ENCODE measurements around the gene PPHLN1.
"Not testable (repeated sequence)": the region's sequence is repeated elsewhere in the genome, so short reads cannot be mapped to it uniquely, and the experiment has no call there.

The PPHLN1 gene

GRCh38 chr12:42336286-42336685 is 10.3 kb downstream of the PPHLN1 start:
- H3K27me3 Mint-ChIP-seq: no peaks in the 10 kb centered on the region
- no peak for ATAC-seq (replicated peaks)
- peaks cover 17 to 35% of the 10 kb centered on the region in 2 donors for H3K4me1 Mint-ChIP-seq
- no peaks in the 10 kb centered on the region for H3K9me3 Mint-ChIP-seq
- H3K36me3 Mint-ChIP-seq: peaks cover 10 to 18% of the 10 kb centered on the region in 2 donors
- DNase-seq: no peak
- H3K4me3 Mint-ChIP-seq: no peak overlapping the region
- no peak overlapping the region for H3K27ac Mint-ChIP-seq

DNA sequence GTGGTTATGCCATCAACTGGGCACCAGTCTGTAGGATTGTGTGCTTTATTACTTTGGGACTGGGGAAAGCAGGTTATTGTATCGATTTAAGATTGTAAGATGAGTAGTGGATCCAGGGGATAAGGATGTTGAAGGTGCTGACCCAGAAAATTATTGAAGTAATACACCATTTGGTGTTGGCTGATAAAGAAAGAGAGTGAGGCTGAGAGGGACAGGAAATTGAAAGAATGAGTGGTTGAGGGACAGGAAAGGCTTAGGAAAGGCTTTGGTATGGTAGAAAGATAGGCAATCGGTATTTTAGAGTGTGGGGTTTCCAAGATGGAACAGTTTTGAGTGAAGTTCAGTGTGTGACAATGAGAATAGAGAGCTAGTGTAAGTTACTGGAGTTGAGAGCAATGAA is 12.3 kb downstream of the PPHLN1 start:
- no peaks in the 10 kb centered on the region for H3K27me3 Mint-ChIP-seq
- peaks cover 17 to 26% of the 10 kb centered on the region in 2 donors for H3K4me1 Mint-ChIP-seq
- no peaks in the 10 kb centered on the region for H3K9me3 Mint-ChIP-seq
- H3K27ac Mint-ChIP-seq: no peak overlapping the region
- ATAC-seq (replicated peaks): no peak
- no peak for DNase-seq
- H3K4me3 Mint-ChIP-seq: no peak overlapping the region
- H3K36me3 Mint-ChIP-seq: peaks cover 12 to 24% of the 10 kb centered on the region in 2 donors

DNA sequence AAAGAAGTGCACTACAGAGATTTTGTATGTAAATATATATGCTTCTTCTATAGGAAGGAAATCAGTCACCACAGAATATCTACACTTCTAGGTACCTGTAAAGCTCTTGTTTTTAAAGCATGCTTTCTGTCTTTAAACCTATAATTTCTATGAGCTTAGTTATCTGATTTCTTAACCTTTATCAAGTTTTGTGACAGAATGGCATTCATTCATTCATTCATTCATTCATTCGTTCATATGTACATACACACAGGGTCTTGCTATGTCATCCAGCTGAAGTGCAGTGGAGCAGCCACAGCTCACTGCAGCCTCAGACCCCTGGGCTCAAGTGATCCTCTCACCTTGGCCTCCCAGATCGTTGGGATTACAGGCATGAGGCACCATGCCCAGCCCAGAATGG is 16.1 kb downstream of the PPHLN1 start:
- no peaks in the 10 kb centered on the region for H3K27me3 Mint-ChIP-seq
- H3K27ac Mint-ChIP-seq: no peak overlapping the region
- ATAC-seq (replicated peaks) (no peak), DNase-seq (no peak)
- H3K4me1 Mint-ChIP-seq: peaks cover 13 to 27% of the 10 kb centered on the region in 2 donors
- peaks cover 11 to 25% of the 10 kb centered on the region in 2 donors for H3K36me3 Mint-ChIP-seq
- H3K9me3 Mint-ChIP-seq: no peaks in the 10 kb centered on the region
- no peak overlapping the region for H3K4me3 Mint-ChIP-seq

DNA sequence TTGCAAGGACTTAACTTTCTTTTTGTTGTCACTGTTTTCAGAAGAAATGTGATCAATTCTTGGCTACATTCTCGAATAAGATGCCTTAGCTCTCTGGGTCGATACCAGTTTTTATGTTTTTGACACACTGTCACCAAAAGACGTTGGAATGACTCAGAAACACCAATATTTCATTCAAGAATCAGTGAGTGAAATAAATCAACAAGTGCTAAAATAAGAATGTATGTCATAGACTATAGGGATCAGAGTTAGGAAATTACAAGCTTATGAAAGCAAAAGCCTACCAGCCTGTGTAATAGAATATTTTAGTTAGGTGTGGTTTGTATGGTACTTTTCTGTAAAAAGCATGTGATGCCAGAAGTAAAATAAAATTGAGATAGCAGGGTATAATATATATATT is 17.8 kb downstream of the PPHLN1 start:
- H3K4me3 Mint-ChIP-seq: no peak overlapping the region
- no peak overlapping the region for H3K27ac Mint-ChIP-seq
- peaks cover 9 to 20% of the 10 kb centered on the region in 2 donors for H3K4me1 Mint-ChIP-seq
- DNase-seq (no peak), ATAC-seq (replicated peaks) (no peak)
- peaks cover 9 to 19% of the 10 kb centered on the region in 2 donors for H3K36me3 Mint-ChIP-seq
- H3K27me3 Mint-ChIP-seq: no peaks in the 10 kb centered on the region
- no peaks in the 10 kb centered on the region for H3K9me3 Mint-ChIP-seq

DNA sequence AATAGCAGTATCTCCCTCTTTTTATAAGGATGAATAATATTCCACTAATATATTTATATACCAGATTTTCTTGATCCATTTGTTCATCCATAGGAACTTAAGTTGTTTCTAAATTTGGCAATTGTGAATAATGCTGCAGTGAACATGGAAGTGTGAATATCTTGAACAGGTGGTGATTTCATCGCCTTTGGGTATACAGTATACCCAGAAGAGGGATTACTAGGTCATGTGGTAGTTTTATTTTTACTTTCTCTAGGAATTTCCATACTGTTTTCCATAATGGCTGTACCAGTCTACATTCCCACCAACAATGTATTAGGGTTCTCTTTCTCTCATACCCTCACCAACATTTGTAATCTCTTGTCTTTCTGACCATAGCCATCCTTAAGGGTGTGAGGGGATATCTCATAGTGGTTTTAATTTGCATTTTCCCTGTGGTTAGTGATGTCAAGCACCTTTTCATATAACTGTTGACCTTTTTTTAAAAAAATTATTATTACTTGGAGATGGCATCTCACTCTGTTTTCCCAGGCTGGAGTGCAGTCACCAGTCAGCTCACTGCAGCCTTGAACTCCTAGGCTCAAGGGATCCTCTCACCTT is 20.5 kb downstream of the PPHLN1 start:
- Mint-ChIP-seq H3K27ac (no peak overlapping the region), H3K36me3 (peaks cover 7 to 24% of the 10 kb centered on the region in 2 donors), H3K4me1 (peaks cover 6 to 20% of the 10 kb centered on the region in 2 donors), H3K27me3 (no peaks in the 10 kb centered on the region), H3K9me3 (no peaks in the 10 kb centered on the region), H3K4me3 (no peak overlapping the region)
- DNase-seq (no peak), ATAC-seq (replicated peaks) (no peak)

DNA sequence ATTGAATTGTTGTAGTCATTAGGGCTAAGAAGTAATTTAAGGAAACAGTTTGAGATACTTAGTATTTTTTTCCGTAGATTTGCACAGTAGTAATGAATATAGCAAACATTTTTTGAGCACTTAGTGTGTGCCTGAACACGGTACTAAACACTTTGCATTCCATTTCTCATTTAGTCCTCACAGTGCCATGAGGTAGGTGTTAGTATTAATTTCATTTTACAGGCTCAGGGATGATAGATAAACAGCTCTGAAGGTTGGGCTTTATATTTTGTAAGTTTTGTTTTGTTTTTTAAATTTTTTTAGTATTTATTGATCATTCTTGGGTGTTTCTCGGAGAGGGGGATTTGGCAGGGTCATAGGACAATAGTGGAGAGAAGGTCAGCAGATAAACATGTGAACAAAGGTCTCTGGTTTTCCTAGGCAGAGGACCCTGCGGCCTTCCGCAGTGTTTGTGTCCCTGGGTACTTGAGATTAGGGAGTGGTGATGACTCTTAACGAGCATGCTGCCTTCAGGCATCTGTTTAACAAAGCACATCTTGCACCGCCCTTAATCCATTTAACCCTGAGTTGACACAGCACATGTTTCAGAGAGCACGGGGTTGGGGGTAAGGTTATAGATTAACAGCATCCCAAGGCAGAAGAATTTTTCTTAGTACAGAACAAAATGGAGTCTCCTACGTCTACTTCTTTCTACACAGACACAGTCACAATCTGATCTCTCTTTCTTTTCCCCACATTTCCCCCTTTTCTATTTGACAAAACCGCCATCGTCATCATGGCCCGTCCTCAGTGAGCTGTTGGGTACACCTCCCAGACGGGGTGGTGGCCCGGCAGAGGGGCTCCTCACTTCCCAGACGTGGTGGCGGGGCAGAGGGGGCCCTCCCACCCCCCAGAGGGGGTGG is 23.4 kb downstream of the PPHLN1 start:
- H3K9me3 Mint-ChIP-seq; H3K27ac Mint-ChIP-seq; H3K4me3 Mint-ChIP-seq; H3K27me3 Mint-ChIP-seq; H3K36me3 Mint-ChIP-seq; DNase-seq; ATAC-seq (replicated peaks): not testable (repeated sequence)
- H3K4me1 Mint-ChIP-seq: peaks cover 2 to 11% of the 10 kb centered on the region in 2 donors

DNA sequence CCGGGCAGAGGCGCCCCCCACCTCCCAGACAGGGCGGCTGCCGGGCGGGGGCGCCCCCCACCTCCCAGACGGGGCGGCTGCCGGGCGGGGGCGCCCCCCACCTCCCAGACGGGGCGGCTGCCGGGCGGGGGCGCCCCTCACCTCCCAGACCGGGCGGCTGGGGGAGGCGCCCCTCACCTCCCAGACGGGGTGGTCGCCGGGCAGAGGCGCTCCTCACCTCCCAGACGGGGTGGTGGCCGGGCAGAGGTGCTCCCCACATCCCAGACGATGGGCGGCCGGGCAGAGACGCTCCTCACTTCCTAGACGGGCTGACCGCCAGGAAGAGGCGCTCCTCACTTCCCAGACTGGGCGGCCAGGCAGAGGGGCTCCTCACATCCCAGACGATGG is 24.0 kb downstream of the PPHLN1 start:
- peaks cover 9 to 12% of the 10 kb centered on the region in 2 donors for H3K36me3 Mint-ChIP-seq
- not testable (repeated sequence) for DNase-seq; H3K4me3 Mint-ChIP-seq; H3K27ac Mint-ChIP-seq; H3K27me3 Mint-ChIP-seq; H3K9me3 Mint-ChIP-seq; ATAC-seq (replicated peaks)
- peaks cover 2 to 11% of the 10 kb centered on the region in 2 donors for H3K4me1 Mint-ChIP-seq

- ATAC-seq (replicated peaks) (no peak), DNase-seq (no peak)
- Mint-ChIP-seq H3K27ac (no peak overlapping the region), H3K27me3 (no peaks in the 10 kb centered on the region), H3K4me3 (no peak overlapping the region), H3K36me3 (peaks cover 21 to 30% of the 10 kb centered on the region in 2 donors), H3K9me3 (no peaks in the 10 kb centered on the region), H3K4me1 (peaks cover 13 to 21% of the 10 kb centered on the region in 2 donors)
Measured at GRCh38 chr12:42356344-42356743, 30.4 kb downstream of the PPHLN1 start.

GRCh38 chr12:42360747-42361403 is 34.9 kb downstream of the PPHLN1 start:
- Mint-ChIP-seq H3K9me3 (no peaks in the 10 kb centered on the region), H3K36me3 (peaks cover 24 to 35% of the 10 kb centered on the region in 2 donors), H3K4me1 (peaks cover 21 to 38% of the 10 kb centered on the region in 2 donors), H3K4me3 (peak overlapping the region in 1 of 2 donors; percentile 40), H3K27ac (peak overlapping the region; percentile 57), H3K27me3 (no peaks in the 10 kb centered on the region)
- no peak for DNase-seq
- peak; percentile 38 to 55 for ATAC-seq (replicated peaks)

GRCh38 chr12:42361909-42362646 is 36.1 kb downstream of the PPHLN1 start:
- H3K27me3 Mint-ChIP-seq: no peaks in the 10 kb centered on the region
- no peak overlapping the region for H3K4me3 Mint-ChIP-seq
- peaks cover 22 to 48% of the 10 kb centered on the region in 2 donors for H3K4me1 Mint-ChIP-seq
- no peak overlapping the region for H3K27ac Mint-ChIP-seq
- peaks cover 23 to 28% of the 10 kb centered on the region in 2 donors for H3K36me3 Mint-ChIP-seq
- ATAC-seq (replicated peaks) (peak in 1 of 2 donors; percentile 36), DNase-seq (no peak)
- H3K9me3 Mint-ChIP-seq: no peaks in the 10 kb centered on the region

GRCh38 chr12:42362647-42363260 is 36.8 kb downstream of the PPHLN1 start:
- H3K4me3 Mint-ChIP-seq: no peak overlapping the region
- no peak for ATAC-seq (replicated peaks)
- peaks cover 22 to 48% of the 10 kb centered on the region in 2 donors for H3K4me1 Mint-ChIP-seq
- peaks cover 22 to 26% of the 10 kb centered on the region in 2 donors for H3K36me3 Mint-ChIP-seq
- no peak overlapping the region for H3K27ac Mint-ChIP-seq
- DNase-seq: no peak
- H3K27me3 Mint-ChIP-seq: no peaks in the 10 kb centered on the region
- H3K9me3 Mint-ChIP-seq: no peaks in the 10 kb centered on the region

DNA sequence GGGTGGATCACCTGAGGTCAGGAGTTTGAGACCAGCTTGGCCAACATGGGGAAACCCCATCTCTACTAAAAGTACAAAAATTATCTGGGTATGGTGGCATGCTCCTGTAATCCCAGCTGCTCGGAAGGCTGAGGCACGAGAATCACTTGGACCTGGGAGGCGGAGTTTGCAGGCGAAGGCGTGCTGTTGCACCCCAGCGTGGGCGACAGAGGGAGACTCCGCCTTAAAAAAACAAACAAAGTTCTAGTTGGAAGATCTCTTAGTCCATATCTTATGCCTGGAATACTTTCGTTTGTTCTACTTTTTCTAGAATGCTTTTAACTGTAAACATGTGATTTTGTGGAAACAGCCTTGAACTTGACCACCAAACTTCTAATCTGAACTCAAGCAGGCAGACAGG is 38.7 kb downstream of the PPHLN1 start:
- H3K36me3 Mint-ChIP-seq: peaks cover 17 to 21% of the 10 kb centered on the region in 2 donors
- DNase-seq: no peak
- peaks cover 19 to 44% of the 10 kb centered on the region in 2 donors for H3K4me1 Mint-ChIP-seq
- H3K4me3 Mint-ChIP-seq: no peak overlapping the region
- ATAC-seq (replicated peaks): no peak
- H3K9me3 Mint-ChIP-seq: no peaks in the 10 kb centered on the region
- no peak overlapping the region for H3K27ac Mint-ChIP-seq
- no peaks in the 10 kb centered on the region for H3K27me3 Mint-ChIP-seq

DNA sequence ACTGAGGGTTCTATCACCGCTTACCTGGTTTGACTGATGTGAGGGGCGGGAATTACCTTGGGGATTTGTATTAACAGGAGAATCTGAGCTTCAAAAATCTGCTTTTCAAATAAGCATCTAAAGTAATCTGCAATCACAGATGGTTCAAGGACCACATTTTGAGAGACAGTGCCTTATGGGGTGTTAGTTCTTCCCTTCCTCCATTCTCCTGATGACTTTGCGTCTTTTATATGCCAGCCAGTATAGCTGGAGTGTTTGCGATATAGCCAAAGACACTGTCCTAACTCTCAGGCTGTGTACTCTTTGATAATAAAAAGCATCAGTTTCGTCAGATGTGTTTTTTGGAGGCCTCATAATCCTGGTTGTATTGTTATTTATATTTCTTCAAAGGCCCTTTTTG is 39.5 kb downstream of the PPHLN1 start:
- no peaks in the 10 kb centered on the region for H3K27me3 Mint-ChIP-seq
- peaks cover 15 to 36% of the 10 kb centered on the region in 2 donors for H3K4me1 Mint-ChIP-seq
- no peak overlapping the region for H3K27ac Mint-ChIP-seq
- ATAC-seq (replicated peaks) (no peak), DNase-seq (no peak)
- H3K36me3 Mint-ChIP-seq: peaks cover 13 to 16% of the 10 kb centered on the region in 2 donors
- no peak overlapping the region for H3K4me3 Mint-ChIP-seq
- H3K9me3 Mint-ChIP-seq: no peaks in the 10 kb centered on the region
